Measurements from ENCODE around the gene ACVR1. TPM values are rescaled to one million over a fixed set of nuclear protein-coding genes. Genes with fewer than 3 reads are reported as not detected.

The ACVR1 gene
- total RNA-seq, 1 donor from 2014 or later = 24.3 TPM

- no peak for TF ChIP-seq CTCF (IDR thresholded peaks at IDR 0.05; ENCODE audit: unreplicated experiment)
- H3K9me3 Mint-ChIP-seq (ENCODE audit: low read depth) = no peaks in the 10 kb centered on the region
- H3K27ac Mint-ChIP-seq = peak overlapping the region; percentile 95
- H3K4me1 Mint-ChIP-seq (ENCODE audit: low read depth) = peaks cover 53% of the 10 kb centered on the region
- peak; percentile 27 for DNase-seq (ENCODE audit: low spot score, unreplicated experiment)
- no peaks in the 10 kb centered on the region for H3K27me3 Mint-ChIP-seq
- peak overlapping the region; percentile 94 for H3K4me3 Mint-ChIP-seq (ENCODE audit: low read depth)
- peaks cover 1% of the 10 kb centered on the region for H3K36me3 Mint-ChIP-seq (ENCODE audit: insufficient read depth)
These were observed 1.0 kb downstream of the ACVR1 start for GRCh38 chr2:157874997-157875640.

GRCh38 chr2:157874348-157874747 is 1.8 kb downstream of the ACVR1 start:
- H3K4me1 Mint-ChIP-seq (ENCODE audit: low read depth) = peaks cover 57% of the 10 kb centered on the region
- no peak for DNase-seq (ENCODE audit: low spot score, unreplicated experiment)
- no peaks in the 10 kb centered on the region for H3K27me3 Mint-ChIP-seq
- H3K9me3 Mint-ChIP-seq (ENCODE audit: low read depth) = no peaks in the 10 kb centered on the region
- no peak for TF ChIP-seq CTCF (IDR thresholded peaks at IDR 0.05; ENCODE audit: unreplicated experiment)
- H3K27ac Mint-ChIP-seq = no peak overlapping the region
- peak overlapping the region; percentile 94 for H3K4me3 Mint-ChIP-seq (ENCODE audit: low read depth)
- peaks cover 1% of the 10 kb centered on the region for H3K36me3 Mint-ChIP-seq (ENCODE audit: insufficient read depth)

GRCh38 chr2:157872791-157873190 is 3.3 kb downstream of the ACVR1 start:
- no peak for TF ChIP-seq CTCF (IDR thresholded peaks at IDR 0.05; ENCODE audit: unreplicated experiment)
- no peaks in the 10 kb centered on the region for H3K27me3 Mint-ChIP-seq
- H3K4me1 Mint-ChIP-seq (ENCODE audit: low read depth) = peaks cover 52% of the 10 kb centered on the region
- no peak overlapping the region for H3K27ac Mint-ChIP-seq
- no peak for DNase-seq (ENCODE audit: low spot score, unreplicated experiment)
- no peaks in the 10 kb centered on the region for H3K9me3 Mint-ChIP-seq (ENCODE audit: low read depth)
- peaks cover 1% of the 10 kb centered on the region for H3K36me3 Mint-ChIP-seq (ENCODE audit: insufficient read depth)
- H3K4me3 Mint-ChIP-seq (ENCODE audit: low read depth) = no peak overlapping the region

GRCh38 chr2:157871415-157871814 is 4.7 kb downstream of the ACVR1 start:
- Mint-ChIP-seq H3K36me3 (ENCODE audit: insufficient read depth) (peaks cover 1% of the 10 kb centered on the region), H3K4me3 (ENCODE audit: low read depth) (no peak overlapping the region), H3K4me1 (ENCODE audit: low read depth) (peaks cover 56% of the 10 kb centered on the region), H3K27ac (no peak overlapping the region), H3K9me3 (ENCODE audit: low read depth) (no peaks in the 10 kb centered on the region), H3K27me3 (no peaks in the 10 kb centered on the region)
- no peak for DNase-seq (ENCODE audit: low spot score, unreplicated experiment)
- no peak for TF ChIP-seq CTCF (IDR thresholded peaks at IDR 0.05; ENCODE audit: unreplicated experiment)

- Mint-ChIP-seq H3K36me3 (ENCODE audit: insufficient read depth) (peaks cover 1% of the 10 kb centered on the region), H3K27ac (no peak overlapping the region), H3K27me3 (no peaks in the 10 kb centered on the region), H3K9me3 (ENCODE audit: low read depth) (no peaks in the 10 kb centered on the region), H3K4me3 (ENCODE audit: low read depth) (no peak overlapping the region), H3K4me1 (ENCODE audit: low read depth) (peaks cover 49% of the 10 kb centered on the region)
- no peak for DNase-seq (ENCODE audit: low spot score, unreplicated experiment)
- TF ChIP-seq CTCF (IDR thresholded peaks at IDR 0.05; ENCODE audit: unreplicated experiment) = no peak
These were observed 7.1 kb downstream of the ACVR1 start for GRCh38 chr2:157868993-157869392.

Data from progenitor cell of endocrine pancreas (in vitro differentiated cells).